H4 (cell line): ENCODE results near the gene ZNF346. TPM values are rescaled to one million over a fixed set of nuclear protein-coding genes. Genes with fewer than 3 reads are reported as not detected.
"Not testable (repeated sequence)": the region's sequence is repeated elsewhere in the genome, so short reads cannot be mapped to it uniquely, and the experiment has no call there.

Experiments
- DNase-seq: peaks from one replicate; pipeline ENCODE4 v3.0.0-alpha.2; 2015; ENCODE audit warnings: low spot score
- total RNA-seq: library from RNA; depleted of rRNA; stranded (reverse); fragments of >200 nt; shearing (Covaris generic); gene quantifications from 2 replicates; pipeline ENCODE4 v1.2.3, GENCODE V29; 2014; rRNA removed

Gene ZNF346
- total RNA-seq = 26.2 and 31.4 TPM in 2 replicates

GRCh38 chr5:177022386-177023302 is at the start of gene ZNF346:
ZNF346 (plus strand) TSS chr5:177022696; CDS start chr5:177022739, 43 bp downstream.
- DNase-seq = peak; percentile 95

DNA sequence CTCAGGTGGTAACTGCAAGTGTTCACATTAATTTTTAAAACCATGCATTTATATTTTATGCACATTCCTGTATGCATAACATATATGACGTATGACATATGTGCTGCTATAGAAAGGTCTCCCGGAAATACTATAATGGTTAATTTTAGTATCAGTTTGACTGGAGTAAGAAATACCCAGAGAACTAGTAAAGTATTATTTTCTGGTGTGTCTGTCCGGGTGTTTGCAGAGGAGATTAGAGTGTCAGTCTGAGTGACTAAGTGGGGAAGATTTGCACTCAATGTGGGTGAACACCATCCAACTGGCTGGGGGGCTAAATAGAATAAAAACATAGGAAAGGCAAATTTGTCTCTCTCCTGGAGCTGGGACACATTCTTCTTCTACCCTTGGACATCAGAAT is 42.8 kb upstream of the ZNF346 start:
- DNase-seq = no peak

DNA sequence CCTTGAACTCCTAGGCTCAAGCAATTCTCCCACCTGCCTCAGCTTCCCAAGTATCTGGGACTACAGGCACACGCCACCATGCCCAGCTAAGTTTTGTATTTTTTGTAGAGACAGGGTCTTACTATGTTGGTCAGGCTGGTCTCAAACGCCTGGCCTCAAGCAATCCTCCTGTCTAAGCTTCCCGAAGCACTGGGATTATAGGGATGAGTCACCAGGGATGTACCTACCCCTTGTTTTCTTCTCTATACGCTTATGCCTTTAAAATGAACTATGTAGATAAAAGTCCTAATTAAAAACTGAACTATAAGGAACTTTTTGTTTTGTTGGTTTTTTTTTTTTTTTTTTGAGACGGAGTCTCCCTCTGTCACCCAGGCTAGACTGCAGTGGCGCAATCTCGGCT is 41.7 kb upstream of the ZNF346 start:
- no peak for DNase-seq

- not testable (repeated sequence) for DNase-seq
Measured at GRCh38 chr5:176983112-176983511, 39.4 kb upstream of the ZNF346 start.

GRCh38 chr5:176983593-176983992 is 38.9 kb upstream of the ZNF346 start:
- not testable (repeated sequence) for DNase-seq

DNA sequence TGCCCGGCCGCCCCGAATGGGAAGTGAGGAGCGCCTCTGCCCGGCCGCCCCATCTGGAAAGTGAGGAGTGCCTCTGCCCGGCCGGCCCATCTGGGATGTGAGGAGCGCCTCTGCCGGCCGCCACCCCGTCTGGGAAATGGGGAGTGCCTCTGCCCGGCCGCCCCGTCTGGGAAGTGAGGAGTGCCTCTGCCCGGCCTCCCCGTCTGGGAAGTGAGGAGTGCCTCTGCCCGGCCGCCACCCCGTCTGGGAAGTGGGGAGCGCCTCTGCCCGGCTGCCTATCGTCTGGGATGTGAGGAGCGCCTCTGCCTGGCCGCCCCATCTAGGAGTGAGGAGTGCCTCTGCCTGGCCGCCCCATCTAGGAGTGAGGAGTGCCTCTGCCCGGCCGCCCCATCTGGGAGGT is 38.3 kb upstream of the ZNF346 start:
- not testable (repeated sequence) for DNase-seq

GRCh38 chr5:176985516-176985915 is 37.0 kb upstream of the ZNF346 start:
- DNase-seq = no peak

GRCh38 chr5:176986280-176986679 is 36.2 kb upstream of the ZNF346 start:
- DNase-seq = no peak

GRCh38 chr5:176987583-176987982 is 34.9 kb upstream of the ZNF346 start:
- no peak for DNase-seq

DNA sequence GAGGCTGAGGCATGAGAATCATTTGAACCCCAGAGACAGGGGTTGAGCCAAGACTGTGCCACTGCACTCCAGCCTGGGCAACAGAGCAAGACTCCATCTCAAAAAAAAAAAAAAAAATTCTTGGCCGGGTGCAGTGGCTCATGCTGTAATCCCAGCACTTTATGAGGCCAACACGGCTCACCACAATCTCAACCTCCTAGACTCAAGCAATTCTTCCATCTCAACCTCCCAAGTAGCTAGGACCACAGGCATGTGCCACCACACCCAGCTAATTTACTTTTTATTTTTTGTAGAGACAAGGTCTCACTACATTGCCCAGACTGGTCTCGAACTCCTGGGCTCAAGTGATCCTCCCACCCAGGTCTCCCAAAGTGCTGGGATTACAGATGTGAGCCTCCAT is 29.4 kb upstream of the ZNF346 start:
- not testable (repeated sequence) for DNase-seq

- DNase-seq = no peak
Measured at GRCh38 chr5:176994460-176995121, 27.9 kb upstream of the ZNF346 start.

DNA sequence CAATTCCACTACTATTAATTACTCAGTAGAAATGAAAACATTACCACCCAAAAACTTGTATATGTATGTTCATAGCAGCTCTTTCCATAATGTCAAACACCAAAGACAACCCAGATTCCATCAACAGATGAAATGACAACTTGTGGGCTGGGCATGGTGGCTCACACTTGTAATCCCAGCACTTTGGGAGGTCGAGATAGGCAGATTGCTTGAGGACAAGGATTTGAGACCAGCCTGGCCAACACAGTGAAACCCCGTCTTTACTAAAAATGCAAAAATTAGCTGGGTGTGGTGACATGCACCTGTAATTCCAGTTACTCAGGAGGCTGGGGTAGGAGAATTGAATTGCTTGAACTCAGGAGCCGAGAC is 27.4 kb upstream of the ZNF346 start:
- no peak for DNase-seq

GRCh38 chr5:176995896-176996767 is 26.4 kb upstream of the ZNF346 start:
- peak; percentile 38 for DNase-seq

DNA sequence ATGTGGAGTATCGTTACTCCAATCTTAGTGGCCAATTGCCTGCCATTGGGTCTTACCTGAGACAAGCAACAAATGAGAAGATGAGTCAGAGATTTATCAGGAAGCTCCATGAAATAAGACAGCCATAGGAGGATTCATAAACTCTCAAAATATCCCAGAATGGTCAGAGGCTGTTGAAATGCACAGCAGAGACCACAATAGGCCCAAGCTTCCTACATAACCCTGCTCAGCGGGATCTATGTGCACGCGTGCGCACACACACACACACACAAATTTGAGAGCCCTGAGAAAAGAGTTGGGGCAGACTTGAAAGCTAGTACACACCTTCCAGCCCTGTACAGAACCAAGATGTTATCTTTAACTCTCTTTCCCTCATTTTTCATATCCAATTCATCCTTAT is 25.7 kb upstream of the ZNF346 start:
- no peak for DNase-seq

DNA sequence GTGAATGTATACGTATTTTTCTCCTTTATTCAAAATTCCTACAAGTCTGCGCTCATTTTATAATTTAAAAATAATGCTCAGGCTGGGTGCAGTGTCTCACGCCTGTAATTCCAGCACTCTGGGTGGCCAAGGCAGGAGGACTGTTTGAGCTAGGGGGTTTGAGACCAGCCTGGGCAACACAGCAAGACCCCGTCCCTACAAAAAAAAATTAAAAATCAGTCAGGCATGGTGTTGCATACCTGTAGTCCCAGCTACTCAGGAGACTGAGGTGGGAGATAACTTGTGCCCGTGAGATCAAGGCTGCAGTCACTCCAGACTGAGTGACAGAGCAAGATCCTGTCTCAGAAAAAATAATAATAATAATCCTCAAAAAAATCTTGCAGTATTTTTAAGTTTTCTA is 23.7 kb upstream of the ZNF346 start:
- DNase-seq = no peak

DNA sequence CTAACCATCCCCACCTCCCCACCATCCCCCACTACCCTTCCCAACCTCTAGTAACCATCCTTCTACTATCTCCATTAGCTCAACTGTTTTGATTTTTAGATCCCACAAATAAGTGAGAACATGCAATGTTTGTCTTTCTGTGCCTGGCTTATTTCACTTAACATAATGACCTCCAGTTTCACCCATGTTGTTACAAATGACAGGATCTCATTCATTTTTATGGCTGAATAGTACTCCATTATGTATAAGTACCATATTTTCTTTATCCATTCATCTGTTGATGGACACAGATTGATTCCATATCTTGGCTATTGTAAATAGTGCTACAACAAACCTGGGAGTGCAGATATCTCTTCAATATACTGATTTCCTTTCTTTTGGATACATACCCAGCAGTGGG is 23.0 kb upstream of the ZNF346 start:
- not testable (repeated sequence) for DNase-seq

GRCh38 chr5:177003649-177004048 is 18.8 kb upstream of the ZNF346 start:
- no peak for DNase-seq

- no peak for DNase-seq
Measured at GRCh38 chr5:177004961-177005360, 17.5 kb upstream of the ZNF346 start.

DNA sequence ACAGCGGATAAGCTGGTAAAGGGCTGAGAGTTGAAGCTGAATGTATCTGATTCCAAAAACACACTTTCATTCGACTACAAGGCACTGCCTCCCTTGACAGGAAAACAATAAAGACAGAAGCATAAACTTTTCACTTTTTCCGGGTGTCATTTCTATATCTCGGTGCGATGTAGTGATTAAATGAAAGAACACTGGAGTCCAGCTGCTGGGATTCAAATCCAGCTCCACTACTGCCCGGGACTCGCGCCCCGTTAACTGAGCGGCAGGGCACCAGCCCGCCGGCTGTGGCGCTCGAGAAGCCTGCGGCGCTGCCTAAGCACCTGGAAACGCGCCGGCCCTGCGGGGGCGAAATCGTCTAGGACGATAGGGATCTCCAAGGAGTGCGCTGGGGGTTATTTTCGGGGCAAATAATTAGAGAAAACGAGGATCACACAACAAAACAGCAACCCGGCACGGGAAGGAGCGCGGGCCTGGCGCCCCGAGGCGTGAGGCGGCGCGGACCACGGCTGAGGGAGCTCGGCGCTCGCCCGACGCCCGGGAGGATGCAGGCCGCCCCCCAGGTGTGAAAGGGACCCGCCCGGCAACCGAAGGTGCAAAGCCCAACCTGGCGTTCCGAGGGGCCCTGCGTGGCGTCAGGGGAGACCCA is 16.8 kb upstream of the ZNF346 start:
- peak; percentile 58 for DNase-seq

DNA sequence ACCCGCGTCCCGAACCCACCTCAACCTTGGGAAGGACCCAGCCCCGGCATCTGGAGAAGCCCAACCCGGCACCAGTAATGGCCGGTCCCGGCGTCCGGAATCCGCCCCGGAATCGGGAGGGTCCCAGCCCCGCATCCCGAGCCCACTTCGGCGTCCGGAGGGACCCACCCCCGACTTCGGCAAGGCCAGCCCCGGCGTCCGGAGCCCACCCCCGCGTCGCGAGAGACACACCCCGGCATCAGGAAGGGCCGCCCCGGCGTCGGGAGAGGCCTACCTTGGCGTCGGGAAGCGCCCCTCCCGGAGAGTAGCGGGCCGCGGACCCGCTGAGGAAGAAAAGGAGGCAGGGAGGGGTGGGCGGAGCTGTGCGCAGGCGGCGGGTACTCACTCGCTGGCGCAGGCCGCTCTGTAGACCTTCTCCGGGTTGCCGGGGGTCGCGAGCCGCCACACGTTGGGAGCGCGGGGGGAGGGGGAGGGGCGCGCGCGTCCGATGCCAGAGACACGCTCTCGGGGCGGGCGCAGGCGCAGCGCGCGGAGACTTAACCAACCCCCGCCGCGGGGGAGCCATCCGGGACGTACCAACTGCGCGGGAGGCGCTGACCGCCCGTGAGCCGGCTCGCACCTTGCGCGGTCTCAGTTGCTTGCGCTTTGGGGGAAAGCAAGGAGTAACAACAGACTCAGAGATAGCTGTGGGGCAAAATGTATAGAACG is 16.1 kb upstream of the ZNF346 start, which contains the start of gene UIMC1:
TSS of gene UIMC1 (minus strand) at position 515 of the 708 bp plus-strand sequence. CDS start 24,164 bp downstream, outside the sequence.
- peak; percentile 90 for DNase-seq

DNA sequence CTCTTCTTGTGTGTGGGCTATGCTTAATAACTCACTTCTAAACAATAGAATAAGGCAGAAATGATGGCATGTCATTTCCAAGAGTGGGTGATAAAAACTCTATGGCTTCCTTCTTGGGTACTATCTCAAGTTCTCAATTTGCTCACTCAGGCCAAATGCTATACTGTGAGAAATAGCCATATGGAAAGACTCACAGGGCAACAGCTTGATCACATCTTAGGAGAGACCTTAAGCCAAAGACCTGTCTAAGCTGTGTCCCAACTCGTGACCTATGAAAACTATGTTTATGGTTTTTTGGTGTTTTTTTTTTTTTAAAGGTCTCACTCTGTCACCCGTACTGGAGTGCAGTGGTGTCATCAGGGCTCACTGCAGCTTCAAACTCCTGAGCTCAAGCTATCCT is 13.8 kb upstream of the ZNF346 start:
- DNase-seq = no peak
